HEK293 (cell line): ENCODE results near the gene PPY.

Experiments used
- ZBTB1 ChIP-seq: fragments of 450-650 bp; formaldehyde crosslinking; IDR thresholded peaks from 2 replicates; pipeline ENCODE4 v1.5.1; 2016; ENCODE audit warnings: missing biosample characterization, missing genetic modification characterization
- ZNF114 ChIP-seq: fragments of 450-650 bp; formaldehyde crosslinking; IDR thresholded peaks from 2 replicates; pipeline ENCODE4 v1.5.0; 2017; ENCODE audit warnings: missing biosample characterization, missing genetic modification characterization
- TF ChIP-seq, protein P1 (sequence below): fragments of 450-650 bp; formaldehyde crosslinking; IDR thresholded peaks from 2 replicates; pipeline ENCODE4 v1.5.1; 2016; ENCODE audit warnings: missing biosample characterization, missing genetic modification characterization
- TF ChIP-seq, protein P2 (sequence below): fragments of 450-650 bp; formaldehyde crosslinking; IDR thresholded peaks from 2 replicates; pipeline ENCODE4 v1.5.1; 2016; ENCODE audit warnings: missing biosample characterization, missing genetic modification characterization, low read depth

DNA sequence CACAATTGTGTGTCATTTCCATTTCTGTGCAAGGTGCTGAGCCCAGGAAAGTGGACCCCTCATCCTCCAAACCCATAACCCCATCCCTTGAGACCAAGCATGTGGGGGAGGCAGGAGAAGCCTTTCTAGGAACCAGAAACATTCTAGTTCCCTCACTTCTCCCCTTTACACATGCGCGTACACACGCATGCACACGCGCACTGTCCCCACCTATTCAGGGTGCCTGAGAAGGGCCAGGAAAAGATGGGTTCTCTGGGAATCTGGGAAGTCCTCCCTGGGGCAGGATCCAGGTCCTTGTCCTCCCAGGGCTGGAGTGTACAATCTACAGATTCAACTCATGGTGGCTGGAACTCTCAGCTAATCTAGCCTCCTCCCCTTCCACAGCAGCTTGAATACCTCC is 2.4 kb downstream of the PPY start:
- TF ChIP-seq, protein P1, sequence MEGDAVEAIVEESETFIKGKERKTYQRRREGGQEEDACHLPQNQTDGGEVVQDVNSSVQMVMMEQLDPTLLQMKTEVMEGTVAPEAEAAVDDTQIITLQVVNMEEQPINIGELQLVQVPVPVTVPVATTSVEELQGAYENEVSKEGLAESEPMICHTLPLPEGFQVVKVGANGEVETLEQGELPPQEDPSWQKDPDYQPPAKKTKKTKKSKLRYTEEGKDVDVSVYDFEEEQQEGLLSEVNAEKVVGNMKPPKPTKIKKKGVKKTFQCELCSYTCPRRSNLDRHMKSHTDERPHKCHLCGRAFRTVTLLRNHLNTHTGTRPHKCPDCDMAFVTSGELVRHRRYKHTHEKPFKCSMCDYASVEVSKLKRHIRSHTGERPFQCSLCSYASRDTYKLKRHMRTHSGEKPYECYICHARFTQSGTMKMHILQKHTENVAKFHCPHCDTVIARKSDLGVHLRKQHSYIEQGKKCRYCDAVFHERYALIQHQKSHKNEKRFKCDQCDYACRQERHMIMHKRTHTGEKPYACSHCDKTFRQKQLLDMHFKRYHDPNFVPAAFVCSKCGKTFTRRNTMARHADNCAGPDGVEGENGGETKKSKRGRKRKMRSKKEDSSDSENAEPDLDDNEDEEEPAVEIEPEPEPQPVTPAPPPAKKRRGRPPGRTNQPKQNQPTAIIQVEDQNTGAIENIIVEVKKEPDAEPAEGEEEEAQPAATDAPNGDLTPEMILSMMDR (tag by site-specific recombination), result no peak
- no peak for TF ChIP-seq ZNF114 (tag by site-specific recombination)
- no peak for TF ChIP-seq ZBTB1 (tag by site-specific recombination)
- TF ChIP-seq, protein P2, sequence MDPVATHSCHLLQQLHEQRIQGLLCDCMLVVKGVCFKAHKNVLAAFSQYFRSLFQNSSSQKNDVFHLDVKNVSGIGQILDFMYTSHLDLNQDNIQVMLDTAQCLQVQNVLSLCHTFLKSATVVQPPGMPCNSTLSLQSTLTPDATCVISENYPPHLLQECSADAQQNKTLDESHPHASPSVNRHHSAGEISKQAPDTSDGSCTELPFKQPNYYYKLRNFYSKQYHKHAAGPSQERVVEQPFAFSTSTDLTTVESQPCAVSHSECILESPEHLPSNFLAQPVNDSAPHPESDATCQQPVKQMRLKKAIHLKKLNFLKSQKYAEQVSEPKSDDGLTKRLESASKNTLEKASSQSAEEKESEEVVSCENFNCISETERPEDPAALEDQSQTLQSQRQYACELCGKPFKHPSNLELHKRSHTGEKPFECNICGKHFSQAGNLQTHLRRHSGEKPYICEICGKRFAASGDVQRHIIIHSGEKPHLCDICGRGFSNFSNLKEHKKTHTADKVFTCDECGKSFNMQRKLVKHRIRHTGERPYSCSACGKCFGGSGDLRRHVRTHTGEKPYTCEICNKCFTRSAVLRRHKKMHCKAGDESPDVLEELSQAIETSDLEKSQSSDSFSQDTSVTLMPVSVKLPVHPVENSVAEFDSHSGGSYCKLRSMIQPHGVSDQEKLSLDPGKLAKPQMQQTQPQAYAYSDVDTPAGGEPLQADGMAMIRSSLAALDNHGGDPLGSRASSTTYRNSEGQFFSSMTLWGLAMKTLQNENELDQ (tag by site-specific recombination), result no peak
